Colonic mucosa (tissue), 4 donors: ENCODE results near the gene RPL31. TPM values are rescaled to one million over a fixed set of nuclear protein-coding genes. Genes with fewer than 3 reads are reported as not detected.

Experiments used
- DNase-seq: peaks from one replicate; pipeline ENCODE4 v3.0.0-alpha.2; 2020
- H3K27ac ChIP-seq: fragments of 200-600 bp; one replicate; pipeline ENCODE4 v1.8.0; 2021
- H3K27me3 ChIP-seq: fragments of 200-600 bp; one replicate; pipeline ENCODE4 v1.8.0; 2021
- H3K36me3 ChIP-seq: fragments of 200-600 bp; one replicate; pipeline ENCODE4 v1.8.0; 2021
- H3K4me1 ChIP-seq: fragments of 200-600 bp; one replicate; pipeline ENCODE4 v1.8.0; 2021; ENCODE audit warnings: mild to moderate bottlenecking
- H3K4me3 ChIP-seq: fragments of 200-600 bp; one replicate; pipeline ENCODE4 v1.8.0; 2021
- H3K9ac ChIP-seq, 2 donors: one replicate each; pipeline ENCODE4 v1.7.0; 2013; ENCODE audit warnings: control low read depth in 2 of 2, low read depth in 2 of 2, low read length in 2 of 2
- H3K9me3 ChIP-seq: fragments of 200-600 bp; one replicate; pipeline ENCODE4 v1.8.0; 2021
- intact Hi-C: fragments of 100-400 bp; cut with DNase I; formaldehyde crosslinking; loops from one replicate; pipeline ENCODE4 v1.14.1; 2022
- total RNA-seq, 2 donors: library from RNA; stranded (reverse); fragmentation: NEBNext Ultra II Directional in 1 of 2; extraction: Animal tissue kit (Norgen Biotek cat#: 25700) in 1 of 2; gene quantifications; one replicate each; pipeline ENCODE4 v1.2.1, GENCODE V29; 2021
- TF ChIP-seq, protein P1 (sequence below): fragments of 200-600 bp; IDR thresholded peaks from one replicate; pipeline ENCODE4 v1.8.0; 2022; ENCODE audit warnings: antibody characterized with exemption, mild to moderate bottlenecking
- donor health status: healthy.
- donor health status: DM: no; HTN: no; CAD: no.
- donor health status: DM: no; HTN: no; CAD: no.

The RPL31 gene
- total RNA-seq, 2 donors from 2014 or later, result 1,042 to 1,184 TPM

DNA sequence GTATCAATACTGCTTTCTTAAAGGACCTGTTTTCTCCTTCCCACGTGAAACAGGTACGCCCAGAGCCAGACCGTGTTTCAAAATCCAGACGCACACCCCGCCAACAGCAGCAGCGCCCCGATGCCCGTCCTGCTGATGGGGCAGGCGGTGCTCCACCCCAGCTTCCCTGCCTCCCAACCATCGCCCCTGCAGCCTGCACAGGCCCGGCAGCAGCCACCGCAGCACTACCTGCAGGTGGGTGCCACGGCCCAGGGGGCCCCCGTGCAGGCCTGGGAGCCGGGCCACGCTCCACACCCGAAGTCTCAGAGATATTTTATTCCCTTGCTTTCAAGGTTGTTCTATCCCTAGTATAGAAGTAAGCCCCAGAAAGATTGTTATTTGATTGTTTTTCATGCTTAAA lies 8.8 kb upstream of the RPL31 start:
- no peaks in the 10 kb centered on the region for H3K36me3 ChIP-seq
- DNase-seq, result no peak
- intact Hi-C loops, result no loop called here
- H3K4me3 ChIP-seq, result no peak overlapping the region
- H3K27ac ChIP-seq, result no peak overlapping the region
- TF ChIP-seq, protein P1, sequence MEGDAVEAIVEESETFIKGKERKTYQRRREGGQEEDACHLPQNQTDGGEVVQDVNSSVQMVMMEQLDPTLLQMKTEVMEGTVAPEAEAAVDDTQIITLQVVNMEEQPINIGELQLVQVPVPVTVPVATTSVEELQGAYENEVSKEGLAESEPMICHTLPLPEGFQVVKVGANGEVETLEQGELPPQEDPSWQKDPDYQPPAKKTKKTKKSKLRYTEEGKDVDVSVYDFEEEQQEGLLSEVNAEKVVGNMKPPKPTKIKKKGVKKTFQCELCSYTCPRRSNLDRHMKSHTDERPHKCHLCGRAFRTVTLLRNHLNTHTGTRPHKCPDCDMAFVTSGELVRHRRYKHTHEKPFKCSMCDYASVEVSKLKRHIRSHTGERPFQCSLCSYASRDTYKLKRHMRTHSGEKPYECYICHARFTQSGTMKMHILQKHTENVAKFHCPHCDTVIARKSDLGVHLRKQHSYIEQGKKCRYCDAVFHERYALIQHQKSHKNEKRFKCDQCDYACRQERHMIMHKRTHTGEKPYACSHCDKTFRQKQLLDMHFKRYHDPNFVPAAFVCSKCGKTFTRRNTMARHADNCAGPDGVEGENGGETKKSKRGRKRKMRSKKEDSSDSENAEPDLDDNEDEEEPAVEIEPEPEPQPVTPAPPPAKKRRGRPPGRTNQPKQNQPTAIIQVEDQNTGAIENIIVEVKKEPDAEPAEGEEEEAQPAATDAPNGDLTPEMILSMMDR, result no peak
- no peaks in the 10 kb centered on the region for H3K27me3 ChIP-seq
- H3K9ac ChIP-seq, result no peak overlapping the region
- H3K9me3 ChIP-seq, result no peaks in the 10 kb centered on the region
- H3K4me1 ChIP-seq, result no peaks in the 10 kb centered on the region

DNA sequence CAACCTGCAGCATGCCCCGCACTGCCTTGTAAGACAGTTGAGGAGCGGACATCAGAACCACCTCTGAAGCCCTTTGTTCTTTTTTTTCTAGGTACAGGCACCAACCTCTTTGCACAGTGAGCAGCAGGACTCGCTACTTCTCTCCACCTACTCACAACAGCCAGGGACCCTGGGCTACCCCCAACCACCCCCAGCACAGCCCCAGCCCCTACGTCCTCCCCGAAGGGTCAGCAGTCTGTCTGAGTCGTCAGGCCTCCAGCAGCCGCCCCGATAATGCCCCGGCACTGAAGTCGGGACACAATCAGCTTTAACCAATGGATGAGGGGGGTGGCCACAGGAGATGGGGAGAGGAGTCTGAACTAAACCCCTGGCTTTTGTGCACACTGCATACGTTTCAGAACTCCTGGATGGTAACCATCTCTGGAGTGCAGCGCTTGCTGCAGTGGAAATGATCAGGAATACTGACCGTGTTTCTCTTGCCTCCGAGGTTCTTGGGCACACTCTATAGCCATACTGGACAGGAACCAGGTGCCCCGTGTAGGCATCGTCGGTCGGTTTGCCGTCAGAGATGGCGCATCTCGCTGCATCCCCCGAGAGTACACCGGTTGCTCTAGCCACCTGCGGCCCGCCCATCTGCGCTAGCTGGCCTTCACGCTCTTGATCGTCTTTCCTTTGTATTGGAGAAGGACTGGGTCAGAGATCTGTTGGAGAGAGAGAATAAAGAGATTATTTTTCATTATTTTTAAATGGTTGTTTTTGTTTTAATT lies 6.6 kb upstream of the RPL31 start:
- no peak for DNase-seq
- H3K9ac ChIP-seq, result no peak overlapping the region
- H3K4me3 ChIP-seq, result no peak overlapping the region
- TF ChIP-seq, protein P1, result no peak
- no peaks in the 10 kb centered on the region for H3K27me3 ChIP-seq
- H3K27ac ChIP-seq, result no peak overlapping the region
- intact Hi-C loops, result no loop called here
- no peaks in the 10 kb centered on the region for H3K36me3 ChIP-seq
- H3K9me3 ChIP-seq, result no peaks in the 10 kb centered on the region
- no peaks in the 10 kb centered on the region for H3K4me1 ChIP-seq

DNA sequence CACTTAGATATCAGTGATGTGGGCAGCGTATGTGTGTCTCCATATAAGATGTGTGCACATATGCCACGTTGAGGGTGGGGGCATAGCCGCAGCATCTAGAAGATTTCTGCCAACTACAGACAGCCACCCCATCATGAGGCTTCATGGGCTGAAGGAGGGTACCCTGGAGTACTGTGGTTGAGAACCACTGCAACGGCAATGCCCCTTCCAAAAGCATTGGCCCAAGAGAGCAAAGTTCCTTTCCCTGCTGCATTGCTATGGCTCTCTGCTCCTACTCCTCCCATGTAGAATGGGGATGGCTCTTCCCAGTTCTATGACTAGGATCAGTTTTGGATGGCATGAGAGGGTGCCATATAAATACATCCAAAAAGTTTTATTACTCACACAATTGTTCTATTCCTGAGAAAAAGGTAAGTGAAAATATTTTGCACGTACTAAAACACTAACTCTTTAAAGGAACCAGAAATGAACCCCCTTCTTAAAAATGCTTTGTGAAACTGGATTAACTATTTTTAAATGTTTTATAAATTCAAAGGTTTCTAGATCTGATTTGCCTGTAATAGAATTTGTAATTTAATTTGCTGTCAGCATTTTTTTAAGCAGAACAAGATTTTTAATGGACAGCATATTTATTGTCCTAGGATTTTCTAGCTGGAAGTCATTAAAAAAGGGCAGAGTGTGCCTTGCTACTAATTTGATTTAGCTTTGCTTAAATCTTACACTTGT lies 4.4 kb upstream of the RPL31 start:
- TF ChIP-seq, protein P1, result no peak
- Histone ChIP-seq H3K4me1 (no peaks in the 10 kb centered on the region), H3K9ac (peak overlapping the region in 1 of 2 donors; percentile 14), H3K27me3 (no peaks in the 10 kb centered on the region), H3K4me3 (no peak overlapping the region), H3K36me3 (no peaks in the 10 kb centered on the region), H3K27ac (no peak overlapping the region), H3K9me3 (no peaks in the 10 kb centered on the region)
- intact Hi-C loops, result no loop called here
- no peak for DNase-seq

- H3K9me3 ChIP-seq, result no peaks in the 10 kb centered on the region
- H3K27me3 ChIP-seq, result no peaks in the 10 kb centered on the region
- no peak overlapping the region for H3K9ac ChIP-seq
- no peak for DNase-seq
- no peak overlapping the region for H3K4me3 ChIP-seq
- no peak overlapping the region for H3K27ac ChIP-seq
- intact Hi-C loops, result no loop called here
- no peaks in the 10 kb centered on the region for H3K4me1 ChIP-seq
- H3K36me3 ChIP-seq, result no peaks in the 10 kb centered on the region
- TF ChIP-seq, protein P1, result no peak
Measured at GRCh38 chr2:100998235-100998573, 3.9 kb upstream of the RPL31 start.

DNA sequence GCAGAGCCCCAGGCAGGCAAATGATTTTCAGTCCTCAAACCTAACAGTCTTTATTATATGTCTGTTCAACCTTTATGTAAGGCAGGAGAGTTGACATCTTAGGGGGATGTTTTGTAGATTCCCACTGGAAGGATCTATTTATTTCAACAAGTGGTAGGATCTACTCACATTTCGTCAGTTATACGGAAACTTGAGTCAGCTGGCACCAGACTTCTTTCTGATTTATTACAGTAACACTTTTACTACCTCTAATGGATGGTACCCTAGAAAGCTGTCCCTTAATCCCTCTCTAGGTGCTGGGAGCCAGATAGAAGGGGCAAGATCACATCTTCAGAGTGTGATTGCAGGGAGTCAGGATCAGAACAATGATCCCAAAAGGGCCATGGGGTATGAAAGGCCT lies 2.1 kb upstream of the RPL31 start:
- no peaks in the 10 kb centered on the region for H3K4me1 ChIP-seq
- H3K9me3 ChIP-seq, result no peaks in the 10 kb centered on the region
- peaks cover 10% of the 10 kb centered on the region for H3K36me3 ChIP-seq
- no peak for DNase-seq
- intact Hi-C loops, result no loop called here
- no peak overlapping the region for H3K27ac ChIP-seq
- no peak overlapping the region for H3K9ac ChIP-seq
- H3K27me3 ChIP-seq, result no peaks in the 10 kb centered on the region
- TF ChIP-seq, protein P1, result no peak
- H3K4me3 ChIP-seq, result no peak overlapping the region
